Measurements from ENCODE around the gene TBC1D16. TPM values are rescaled to one million over a fixed set of nuclear protein-coding genes. Genes with fewer than 3 reads are reported as not detected.

The TBC1D16 gene
- total RNA-seq, 1 experiment from 2014 or later, result 85.8 TPM

- no peak overlapping the region for H2BK120ac ChIP-seq (ENCODE audit: low read depth, low read length, poor library complexity, severe bottlenecking)
- WGBS (ENCODE audit: extremely low coverage, insufficient read length, low lambda C conversion rate), result no CpG with 5 or more reads among the region's 10 CpGs
- no peak overlapping the region for H4K91ac ChIP-seq (ENCODE audit: insufficient read length, low read depth, low read length)
- H4K5ac ChIP-seq (ENCODE audit: insufficient read length, low read depth, low read length), result no peak overlapping the region
- H3K27me3 ChIP-seq (ENCODE audit: insufficient read depth, low read length), result no peaks in the 10 kb centered on the region
- H3K9me3 ChIP-seq (ENCODE audit: control insufficient read depth, low read depth, low read length), result no peaks in the 10 kb centered on the region
- no peak overlapping the region for H3K4ac ChIP-seq (ENCODE audit: low read depth, low read length)
- peak overlapping the region in 1 of 3 experiments; percentile 92; a peak in 1 of 7 replicates for H3K27ac Mint-ChIP-seq
- no peak overlapping the region for H2BK12ac ChIP-seq (ENCODE audit: insufficient read length, low read depth, low read length)
- no peak overlapping the region for H3K27ac ChIP-seq (ENCODE audit: insufficient read length, low read depth, low read length)
- peaks cover 2 to 4% (median 2%) of the 10 kb centered on the region in 3 experiments; a peak in 3 of 7 replicates for H3K36me3 Mint-ChIP-seq (ENCODE audit: insufficient read depth in 1 of 3, low read depth in 3 of 3)
- peaks cover 30% of the 10 kb centered on the region for H3K27me3 Mint-ChIP-seq (ENCODE audit: low read depth)
- H3K4me2 ChIP-seq (ENCODE audit: insufficient read depth, insufficient read length, low read length), result no peak overlapping the region
- peaks cover 8% of the 10 kb centered on the region for H3K23me2 ChIP-seq (ENCODE audit: insufficient read length, low read depth, low read length, poor library complexity, severe bottlenecking)
- no peak overlapping the region for H2BK15ac ChIP-seq (ENCODE audit: low read depth, low read length)
- H3K9ac ChIP-seq (ENCODE audit: extremely low read depth, insufficient read length, low read length), result no peak overlapping the region
- H3K4me3 Mint-ChIP-seq, result no peak overlapping the region; a peak in 1 of 5 replicates
- H2BK20ac ChIP-seq (ENCODE audit: low read depth, low read length, poor library complexity, severe bottlenecking), result no peak overlapping the region
- no peak overlapping the region for H3K23ac ChIP-seq (ENCODE audit: insufficient read length, low read depth, low read length)
- H3K18ac ChIP-seq (ENCODE audit: insufficient read length, low read depth, low read length), result no peak overlapping the region
- no peak for TF ChIP-seq CTCF (conservative IDR thresholded peaks at IDR 0.05)
- H3K4me1 ChIP-seq (ENCODE audit: insufficient read depth, low read length), result peaks cover 8% of the 10 kb centered on the region
- no peak overlapping the region for H2AK5ac ChIP-seq (ENCODE audit: insufficient read length, low read length)
- no peaks in the 10 kb centered on the region for H4K20me1 ChIP-seq (ENCODE audit: control insufficient read depth, insufficient read depth, insufficient read length)
- peaks cover 52 to 64% of the 10 kb centered on the region in 2 experiments for H3K4me1 Mint-ChIP-seq
- H3K14ac ChIP-seq (ENCODE audit: insufficient read depth, low read length), result no peak overlapping the region
- no peaks in the 10 kb centered on the region for H3K79me2 ChIP-seq (ENCODE audit: insufficient read depth, low read length)
- H3T11ph ChIP-seq (ENCODE audit: low read length), result no peak overlapping the region
- no peak overlapping the region for H4K8ac ChIP-seq (replicated peaks; ENCODE audit: insufficient read length, low read depth, low read length)
- DNase-seq, result no peak
- no peak overlapping the region for H2BK5ac ChIP-seq (ENCODE audit: insufficient read length, low read length)
- no peaks in the 10 kb centered on the region; a peak in 1 of 5 replicates for H3K9me3 Mint-ChIP-seq
- no peak overlapping the region for H3K56ac ChIP-seq (ENCODE audit: insufficient read length, low read depth, low read length)
- no peak overlapping the region for H2AFZ ChIP-seq (ENCODE audit: low read length)
- H3K79me1 ChIP-seq (ENCODE audit: insufficient read depth, low read depth, low read length, poor library complexity, severe bottlenecking), result no peaks in the 10 kb centered on the region
Observed at GRCh38 chr17:79931817-79932309, 103.8 kb downstream of the TBC1D16 start.
